Measurements from ENCODE around the gene CCDC92B. TPM values are rescaled to one million over a fixed set of nuclear protein-coding genes. Genes with fewer than 3 reads are reported as not detected.

The CCDC92B gene
- total and polyA plus RNA-seq, 2 of the 13 experiments (the other 11 are each of a cell fraction or from before 2014, with no cell fraction given) = not detected

DNA sequence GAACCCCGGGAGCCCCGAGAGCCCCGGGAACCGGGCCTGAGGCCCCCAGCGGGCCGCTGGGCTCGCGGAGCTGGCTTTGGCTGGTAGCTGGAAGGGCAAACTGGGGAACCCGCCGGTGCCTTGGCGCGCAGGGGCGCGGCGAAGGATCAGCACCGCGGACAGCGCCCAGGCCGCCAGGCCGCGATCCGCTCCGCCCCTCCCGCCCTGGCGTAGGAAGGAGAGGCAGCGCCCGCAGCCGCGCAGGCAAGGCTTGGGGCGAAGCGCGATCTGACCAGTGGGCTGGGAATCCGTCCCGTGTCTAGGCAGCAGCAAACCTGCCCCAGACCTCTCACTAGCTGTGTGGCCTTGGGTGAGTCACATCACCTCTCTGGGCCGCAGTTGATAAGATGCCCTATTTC is 331 bp upstream of the CCDC92B start (continued):
- TF ChIP-seq, protein P1, sequence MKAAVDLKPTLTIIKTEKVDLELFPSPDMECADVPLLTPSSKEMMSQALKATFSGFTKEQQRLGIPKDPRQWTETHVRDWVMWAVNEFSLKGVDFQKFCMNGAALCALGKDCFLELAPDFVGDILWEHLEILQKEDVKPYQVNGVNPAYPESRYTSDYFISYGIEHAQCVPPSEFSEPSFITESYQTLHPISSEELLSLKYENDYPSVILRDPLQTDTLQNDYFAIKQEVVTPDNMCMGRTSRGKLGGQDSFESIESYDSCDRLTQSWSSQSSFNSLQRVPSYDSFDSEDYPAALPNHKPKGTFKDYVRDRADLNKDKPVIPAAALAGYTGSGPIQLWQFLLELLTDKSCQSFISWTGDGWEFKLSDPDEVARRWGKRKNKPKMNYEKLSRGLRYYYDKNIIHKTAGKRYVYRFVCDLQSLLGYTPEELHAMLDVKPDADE (CRISPR knock-in tag; IDR thresholded peaks at IDR 0.05) = peak; percentile 97
- TF ChIP-seq KLF9 (CRISPR knock-in tag; IDR thresholded peaks at IDR 0.05; ENCODE audit: low read depth) (peak; percentile 75; the same call in 1 of the 2 replicates), ZNF264 (CRISPR knock-in tag; IDR thresholded peaks at IDR 0.05) (peak; percentile 96), ZC3H4 (CRISPR knock-in tag; IDR thresholded peaks at IDR 0.05; ENCODE audit: borderline replicate concordance) (no peak), ZNF652 (CRISPR knock-in tag; IDR thresholded peaks at IDR 0.05; ENCODE audit: borderline replicate concordance, low read depth) (0 out of 2 replicates have a peak, but pooled peaks have one; percentile 15), ZNF674 (CRISPR knock-in tag; IDR thresholded peaks at IDR 0.05; ENCODE audit: low read depth) (peak; percentile 88; the same call in 1 of the 2 replicates), ZNF644 (CRISPR knock-in tag; IDR thresholded peaks at IDR 0.05; ENCODE audit: low read depth) (peak; percentile 61; the same call in 1 of the 2 replicates), HIVEP1 (CRISPR knock-in tag; IDR thresholded peaks at IDR 0.05) (peak; percentile 85), MEIS1 (CRISPR knock-in tag; IDR thresholded peaks at IDR 0.05; ENCODE audit: borderline replicate concordance) (peak; percentile 79), SMARCE1 (IDR thresholded peaks at IDR 0.05; ENCODE audit: borderline replicate concordance) (no peak), MAFF (IDR thresholded peaks at IDR 0.05; ENCODE audit: low read depth, low read length) (no peak), EHMT2 (IDR thresholded peaks at IDR 0.05; ENCODE audit: borderline replicate concordance, low read depth, low read length) (no peak), MAZ (IDR thresholded peaks at IDR 0.05; ENCODE audit: borderline replicate concordance, low read depth, low read length) (0 out of 2 replicates have a peak, but pooled peaks have one; percentile 59), MAZ (CRISPR knock-in tag; IDR thresholded peaks at IDR 0.05; ENCODE audit: low read depth) (peak; percentile 98)
- TF ChIP-seq, protein P2, sequence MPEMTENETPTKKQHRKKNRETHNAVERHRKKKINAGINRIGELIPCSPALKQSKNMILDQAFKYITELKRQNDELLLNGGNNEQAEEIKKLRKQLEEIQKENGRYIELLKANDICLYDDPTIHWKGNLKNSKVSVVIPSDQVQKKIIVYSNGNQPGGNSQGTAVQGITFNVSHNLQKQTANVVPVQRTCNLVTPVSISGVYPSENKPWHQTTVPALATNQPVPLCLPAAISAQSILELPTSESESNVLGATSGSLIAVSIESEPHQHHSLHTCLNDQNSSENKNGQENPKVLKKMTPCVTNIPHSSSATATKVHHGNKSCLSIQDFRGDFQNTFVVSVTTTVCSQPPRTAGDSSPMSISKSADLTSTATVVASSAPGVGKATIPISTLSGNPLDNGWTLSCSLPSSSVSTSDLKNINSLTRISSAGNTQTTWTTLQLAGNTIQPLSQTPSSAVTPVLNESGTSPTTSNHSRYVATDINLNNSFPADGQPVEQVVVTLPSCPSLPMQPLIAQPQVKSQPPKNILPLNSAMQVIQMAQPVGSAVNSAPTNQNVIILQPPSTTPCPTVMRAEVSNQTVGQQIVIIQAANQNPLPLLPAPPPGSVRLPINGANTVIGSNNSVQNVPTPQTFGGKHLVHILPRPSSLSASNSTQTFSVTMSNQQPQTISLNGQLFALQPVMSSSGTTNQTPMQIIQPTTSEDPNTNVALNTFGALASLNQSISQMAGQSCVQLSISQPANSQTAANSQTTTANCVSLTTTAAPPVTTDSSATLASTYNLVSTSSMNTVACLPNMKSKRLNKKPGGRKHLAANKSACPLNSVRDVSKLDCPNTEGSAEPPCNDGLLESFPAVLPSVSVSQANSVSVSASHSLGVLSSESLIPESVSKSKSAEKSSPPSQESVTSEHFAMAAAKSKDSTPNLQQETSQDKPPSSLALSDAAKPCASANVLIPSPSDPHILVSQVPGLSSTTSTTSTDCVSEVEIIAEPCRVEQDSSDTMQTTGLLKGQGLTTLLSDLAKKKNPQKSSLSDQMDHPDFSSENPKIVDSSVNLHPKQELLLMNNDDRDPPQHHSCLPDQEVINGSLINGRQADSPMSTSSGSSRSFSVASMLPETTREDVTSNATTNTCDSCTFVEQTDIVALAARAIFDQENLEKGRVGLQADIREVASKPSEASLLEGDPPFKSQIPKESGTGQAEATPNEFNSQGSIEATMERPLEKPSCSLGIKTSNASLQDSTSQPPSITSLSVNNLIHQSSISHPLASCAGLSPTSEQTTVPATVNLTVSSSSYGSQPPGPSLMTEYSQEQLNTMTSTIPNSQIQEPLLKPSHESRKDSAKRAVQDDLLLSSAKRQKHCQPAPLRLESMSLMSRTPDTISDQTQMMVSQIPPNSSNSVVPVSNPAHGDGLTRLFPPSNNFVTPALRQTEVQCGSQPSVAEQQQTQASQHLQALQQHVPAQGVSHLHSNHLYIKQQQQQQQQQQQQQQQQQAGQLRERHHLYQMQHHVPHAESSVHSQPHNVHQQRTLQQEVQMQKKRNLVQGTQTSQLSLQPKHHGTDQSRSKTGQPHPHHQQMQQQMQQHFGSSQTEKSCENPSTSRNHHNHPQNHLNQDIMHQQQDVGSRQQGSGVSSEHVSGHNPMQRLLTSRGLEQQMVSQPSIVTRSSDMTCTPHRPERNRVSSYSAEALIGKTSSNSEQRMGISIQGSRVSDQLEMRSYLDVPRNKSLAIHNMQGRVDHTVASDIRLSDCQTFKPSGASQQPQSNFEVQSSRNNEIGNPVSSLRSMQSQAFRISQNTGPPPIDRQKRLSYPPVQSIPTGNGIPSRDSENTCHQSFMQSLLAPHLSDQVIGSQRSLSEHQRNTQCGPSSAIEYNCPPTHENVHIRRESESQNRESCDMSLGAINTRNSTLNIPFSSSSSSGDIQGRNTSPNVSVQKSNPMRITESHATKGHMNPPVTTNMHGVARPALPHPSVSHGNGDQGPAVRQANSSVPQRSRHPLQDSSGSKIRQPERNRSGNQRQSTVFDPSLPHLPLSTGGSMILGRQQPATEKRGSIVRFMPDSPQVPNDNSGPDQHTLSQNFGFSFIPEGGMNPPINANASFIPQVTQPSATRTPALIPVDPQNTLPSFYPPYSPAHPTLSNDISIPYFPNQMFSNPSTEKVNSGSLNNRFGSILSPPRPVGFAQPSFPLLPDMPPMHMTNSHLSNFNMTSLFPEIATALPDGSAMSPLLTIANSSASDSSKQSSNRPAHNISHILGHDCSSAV (CRISPR knock-in tag; IDR thresholded peaks at IDR 0.05; ENCODE audit: borderline replicate concordance) = no peak
- TF ChIP-seq, protein P3, sequence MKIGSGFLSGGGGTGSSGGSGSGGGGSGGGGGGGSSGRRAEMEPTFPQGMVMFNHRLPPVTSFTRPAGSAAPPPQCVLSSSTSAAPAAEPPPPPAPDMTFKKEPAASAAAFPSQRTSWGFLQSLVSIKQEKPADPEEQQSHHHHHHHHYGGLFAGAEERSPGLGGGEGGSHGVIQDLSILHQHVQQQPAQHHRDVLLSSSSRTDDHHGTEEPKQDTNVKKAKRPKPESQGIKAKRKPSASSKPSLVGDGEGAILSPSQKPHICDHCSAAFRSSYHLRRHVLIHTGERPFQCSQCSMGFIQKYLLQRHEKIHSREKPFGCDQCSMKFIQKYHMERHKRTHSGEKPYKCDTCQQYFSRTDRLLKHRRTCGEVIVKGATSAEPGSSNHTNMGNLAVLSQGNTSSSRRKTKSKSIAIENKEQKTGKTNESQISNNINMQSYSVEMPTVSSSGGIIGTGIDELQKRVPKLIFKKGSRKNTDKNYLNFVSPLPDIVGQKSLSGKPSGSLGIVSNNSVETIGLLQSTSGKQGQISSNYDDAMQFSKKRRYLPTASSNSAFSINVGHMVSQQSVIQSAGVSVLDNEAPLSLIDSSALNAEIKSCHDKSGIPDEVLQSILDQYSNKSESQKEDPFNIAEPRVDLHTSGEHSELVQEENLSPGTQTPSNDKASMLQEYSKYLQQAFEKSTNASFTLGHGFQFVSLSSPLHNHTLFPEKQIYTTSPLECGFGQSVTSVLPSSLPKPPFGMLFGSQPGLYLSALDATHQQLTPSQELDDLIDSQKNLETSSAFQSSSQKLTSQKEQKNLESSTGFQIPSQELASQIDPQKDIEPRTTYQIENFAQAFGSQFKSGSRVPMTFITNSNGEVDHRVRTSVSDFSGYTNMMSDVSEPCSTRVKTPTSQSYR (CRISPR knock-in tag; IDR thresholded peaks at IDR 0.05; ENCODE audit: borderline replicate concordance) = peak; percentile 68; the same call in 1 of the 2 replicates
- TF ChIP-seq, protein P4, sequence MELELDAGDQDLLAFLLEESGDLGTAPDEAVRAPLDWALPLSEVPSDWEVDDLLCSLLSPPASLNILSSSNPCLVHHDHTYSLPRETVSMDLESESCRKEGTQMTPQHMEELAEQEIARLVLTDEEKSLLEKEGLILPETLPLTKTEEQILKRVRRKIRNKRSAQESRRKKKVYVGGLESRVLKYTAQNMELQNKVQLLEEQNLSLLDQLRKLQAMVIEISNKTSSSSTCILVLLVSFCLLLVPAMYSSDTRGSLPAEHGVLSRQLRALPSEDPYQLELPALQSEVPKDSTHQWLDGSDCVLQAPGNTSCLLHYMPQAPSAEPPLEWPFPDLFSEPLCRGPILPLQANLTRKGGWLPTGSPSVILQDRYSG (CRISPR knock-in tag; IDR thresholded peaks at IDR 0.05) = peak; percentile 98
